ENCODE results near the gene MRM2.

MRM2 gene

GRCh38 chr7:2264158-2264557 lies 22.2 kb upstream of the MRM2 start:
- no peak for DNase-seq

DNA sequence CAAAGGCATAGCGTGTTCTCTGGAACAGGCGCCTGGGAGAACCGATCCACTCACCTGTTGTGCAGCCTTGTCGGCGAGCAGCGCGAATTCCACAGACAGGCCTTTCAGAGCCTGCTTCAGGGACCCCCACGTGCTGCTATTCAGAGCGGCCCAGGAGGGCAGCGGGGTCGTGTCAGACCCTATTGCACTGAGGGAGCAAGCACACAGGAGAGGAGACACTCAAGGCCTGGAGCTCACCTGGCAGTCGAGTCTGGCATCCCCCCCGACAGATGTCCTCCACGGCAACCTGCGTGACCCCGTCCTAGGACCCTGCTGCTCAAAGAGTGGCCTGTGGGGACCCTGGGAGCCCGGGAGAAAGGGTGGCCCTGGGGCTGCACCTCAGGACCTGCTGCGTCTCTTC lies 21.2 kb upstream of the MRM2 start:
- DNase-seq = no peak

GRCh38 chr7:2261611-2262010 lies 19.6 kb upstream of the MRM2 start:
- no peak for DNase-seq

- no peak for DNase-seq
These were observed 18.8 kb upstream of the MRM2 start for GRCh38 chr7:2260820-2261219.

DNA sequence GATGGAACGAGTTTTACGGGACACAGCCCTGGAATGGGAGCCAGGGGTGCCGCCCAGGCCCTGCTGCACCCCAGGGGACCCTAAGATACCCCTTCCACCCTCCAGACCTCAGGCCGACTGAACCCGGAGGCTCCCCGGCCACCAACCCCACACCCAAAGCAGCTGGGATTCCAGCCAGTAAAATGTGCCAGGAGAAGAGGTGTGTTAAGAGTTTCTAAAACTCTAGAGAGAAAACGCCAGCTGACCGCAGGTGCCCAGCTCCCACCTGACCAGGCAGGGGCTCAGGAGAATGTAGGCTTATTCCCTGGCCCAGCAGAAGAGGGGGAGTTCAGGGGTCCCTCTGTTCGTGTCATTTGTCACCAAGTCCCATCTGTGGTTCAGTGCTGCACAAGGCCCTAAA lies 17.5 kb upstream of the MRM2 start:
- no peak for DNase-seq

GRCh38 chr7:2258661-2259365 lies 16.8 kb upstream of the MRM2 start:
- no peak for DNase-seq

- DNase-seq = no peak
These were observed 15.6 kb upstream of the MRM2 start for GRCh38 chr7:2257651-2258050.

- no peak for DNase-seq
These were observed 15.1 kb upstream of the MRM2 start for GRCh38 chr7:2257046-2257551.

DNA sequence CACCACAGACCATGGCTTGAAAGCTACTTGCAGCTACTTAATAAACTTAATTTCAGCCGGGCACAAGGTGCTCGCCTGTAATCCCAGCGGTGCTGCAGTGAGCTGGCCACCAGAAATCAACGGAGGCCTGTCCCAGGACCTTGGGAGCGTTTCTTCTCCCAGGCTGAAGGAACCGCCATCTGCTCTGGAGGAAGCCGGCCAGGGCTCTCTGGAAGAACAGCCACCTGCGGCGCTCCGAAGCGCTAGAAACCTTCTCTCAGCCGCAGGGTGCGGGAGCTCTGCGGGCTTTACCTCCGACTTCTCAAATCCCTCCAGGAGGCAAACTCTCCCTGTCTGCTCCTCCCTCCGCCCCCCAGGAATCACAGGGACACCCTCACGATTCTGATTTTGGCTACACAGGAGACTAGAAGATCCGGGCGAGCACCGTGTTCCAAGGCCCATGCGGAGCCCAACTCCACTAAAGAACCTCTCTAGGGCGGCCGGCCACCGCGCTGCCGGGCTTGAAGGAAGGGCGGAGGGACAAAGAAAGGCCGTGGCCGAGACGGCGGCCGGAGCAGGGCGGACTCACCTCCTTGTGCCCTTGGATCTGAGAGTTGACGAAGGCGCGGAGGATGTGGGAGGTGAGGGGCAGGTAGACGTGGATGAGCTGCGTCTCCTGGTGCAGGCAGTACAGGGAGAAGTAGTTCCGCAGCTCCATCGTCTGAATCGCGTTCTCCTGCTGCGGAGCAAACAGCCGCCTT lies 14.5 kb upstream of the MRM2 start:
- no peak for DNase-seq

- no peak for DNase-seq
These were observed 13.4 kb upstream of the MRM2 start for GRCh38 chr7:2255145-2256139.

- no peak for DNase-seq
These were observed 12.6 kb upstream of the MRM2 start for GRCh38 chr7:2254429-2255144.

DNA sequence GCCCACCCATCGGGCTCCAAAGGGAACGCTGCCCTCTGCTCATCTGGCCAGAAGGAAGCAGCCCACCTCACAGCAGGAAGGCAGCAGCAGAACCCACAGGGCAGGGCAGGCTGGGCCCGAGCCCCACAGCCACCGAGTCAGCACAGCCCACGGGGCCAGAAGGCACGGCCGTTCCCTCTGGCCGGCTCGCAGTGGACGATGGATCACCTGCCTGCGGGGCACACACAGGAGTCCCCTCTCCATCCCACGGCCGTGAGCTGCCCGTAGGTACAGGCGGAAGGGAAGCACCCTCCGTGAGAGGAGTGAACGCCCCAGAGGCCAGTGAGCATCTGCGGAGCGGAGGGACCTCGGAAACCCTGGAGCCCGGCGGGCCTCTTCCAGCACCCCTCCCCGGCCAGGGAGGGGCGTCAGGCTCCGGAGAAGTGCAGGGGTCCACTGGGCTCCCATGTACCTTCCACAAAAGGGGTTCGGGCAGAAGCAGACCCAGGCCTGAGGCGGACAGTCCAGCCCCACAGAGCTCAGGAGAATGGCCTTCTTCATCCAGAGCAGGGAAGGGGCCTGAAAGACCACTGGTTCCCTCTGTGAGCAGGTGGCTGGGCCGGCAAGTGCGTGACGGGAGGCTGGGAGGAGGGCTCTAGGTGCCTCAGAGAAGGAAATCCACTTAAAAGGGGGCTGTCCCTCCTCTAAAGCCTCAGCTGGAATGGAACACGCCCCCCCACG lies 11.7 kb upstream of the MRM2 start:
- no peak for DNase-seq

- DNase-seq = no peak
These were observed 11.0 kb upstream of the MRM2 start for GRCh38 chr7:2253021-2253420.

GRCh38 chr7:2251841-2252771 lies 10.1 kb upstream of the MRM2 start:
- DNase-seq = no peak

DNA sequence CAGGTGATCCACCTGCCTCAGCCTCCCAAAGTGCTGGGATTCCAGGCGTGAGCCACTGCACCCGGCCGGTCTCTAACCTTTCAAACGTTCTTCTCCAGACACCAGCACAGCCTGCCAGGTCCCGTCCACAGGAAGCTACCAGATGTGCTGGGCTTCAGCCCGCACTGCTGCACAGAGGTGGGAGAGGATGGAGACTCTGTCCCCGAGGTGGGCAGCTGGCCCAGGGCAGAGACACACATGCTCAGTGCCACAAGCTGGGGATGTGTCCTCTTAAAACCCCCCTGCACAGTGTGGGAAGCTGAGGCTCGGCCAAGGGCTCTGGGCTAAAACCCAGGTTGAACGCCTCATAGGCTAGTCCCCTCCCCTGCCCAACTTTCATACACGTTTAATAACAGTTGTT lies 9.4 kb upstream of the MRM2 start:
- DNase-seq = no peak

DNA sequence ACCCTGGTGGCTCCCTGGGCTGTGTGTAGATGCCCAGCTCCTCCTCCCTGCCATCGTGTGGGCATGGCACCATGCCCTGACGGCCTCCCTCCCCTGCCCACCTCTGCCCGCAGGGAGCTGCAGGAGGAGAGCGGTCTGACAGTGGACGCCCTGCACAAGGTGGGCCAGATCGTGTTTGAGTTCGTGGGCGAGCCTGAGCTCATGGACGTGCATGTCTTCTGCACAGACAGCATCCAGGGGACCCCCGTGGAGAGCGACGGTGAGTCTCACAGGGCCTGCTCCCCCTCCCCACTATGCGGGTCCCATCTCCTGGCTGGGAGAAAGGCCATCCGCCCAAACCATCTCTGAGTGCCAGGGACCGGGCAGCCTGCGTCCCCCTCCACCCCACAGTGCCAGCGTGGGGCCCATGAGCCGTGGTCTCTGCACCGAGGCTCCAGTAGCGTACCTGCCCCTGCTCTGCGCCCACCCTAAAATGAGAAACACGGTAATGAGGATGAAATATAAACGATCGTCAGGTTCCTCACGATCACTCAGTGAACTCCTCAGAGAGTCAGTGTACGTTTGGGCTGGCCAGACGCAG lies 7.8 kb upstream of the MRM2 start:
- no peak for DNase-seq

DNA sequence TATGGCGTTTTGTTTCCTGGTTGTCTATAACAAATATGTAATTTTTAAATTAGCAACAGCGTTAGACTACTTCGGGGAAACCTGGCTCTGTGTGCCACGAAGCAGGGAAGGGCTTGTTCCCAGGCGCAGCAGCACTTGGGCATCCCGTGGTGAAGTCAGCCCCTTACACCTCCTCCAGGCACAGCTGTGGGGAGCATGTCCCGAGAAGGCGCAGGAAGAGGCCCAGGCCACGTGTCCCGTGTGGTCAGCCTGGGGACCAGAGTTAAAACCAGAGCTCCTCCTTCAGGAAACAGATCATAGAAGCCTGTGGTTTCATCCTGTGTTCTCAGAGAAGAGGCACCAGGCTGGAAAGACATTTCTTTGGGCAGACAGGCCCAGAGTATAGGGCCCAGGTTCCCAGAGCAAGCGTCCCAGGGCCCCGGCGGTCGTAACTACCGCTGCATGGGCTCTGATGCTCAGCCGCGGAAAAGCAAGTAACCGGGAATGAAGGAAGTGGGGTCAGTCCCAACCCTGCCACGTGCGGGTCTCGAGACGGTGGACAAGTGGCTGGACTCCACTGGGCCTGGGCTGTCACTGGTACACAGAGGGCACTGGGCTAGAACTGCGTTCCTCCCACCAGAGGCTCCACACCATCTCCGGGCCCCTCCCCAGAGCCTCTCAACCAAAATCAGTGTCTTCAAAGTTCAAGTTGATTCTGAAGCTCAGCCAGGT lies 7.1 kb upstream of the MRM2 start:
- DNase-seq = peak; percentile 94

DNA sequence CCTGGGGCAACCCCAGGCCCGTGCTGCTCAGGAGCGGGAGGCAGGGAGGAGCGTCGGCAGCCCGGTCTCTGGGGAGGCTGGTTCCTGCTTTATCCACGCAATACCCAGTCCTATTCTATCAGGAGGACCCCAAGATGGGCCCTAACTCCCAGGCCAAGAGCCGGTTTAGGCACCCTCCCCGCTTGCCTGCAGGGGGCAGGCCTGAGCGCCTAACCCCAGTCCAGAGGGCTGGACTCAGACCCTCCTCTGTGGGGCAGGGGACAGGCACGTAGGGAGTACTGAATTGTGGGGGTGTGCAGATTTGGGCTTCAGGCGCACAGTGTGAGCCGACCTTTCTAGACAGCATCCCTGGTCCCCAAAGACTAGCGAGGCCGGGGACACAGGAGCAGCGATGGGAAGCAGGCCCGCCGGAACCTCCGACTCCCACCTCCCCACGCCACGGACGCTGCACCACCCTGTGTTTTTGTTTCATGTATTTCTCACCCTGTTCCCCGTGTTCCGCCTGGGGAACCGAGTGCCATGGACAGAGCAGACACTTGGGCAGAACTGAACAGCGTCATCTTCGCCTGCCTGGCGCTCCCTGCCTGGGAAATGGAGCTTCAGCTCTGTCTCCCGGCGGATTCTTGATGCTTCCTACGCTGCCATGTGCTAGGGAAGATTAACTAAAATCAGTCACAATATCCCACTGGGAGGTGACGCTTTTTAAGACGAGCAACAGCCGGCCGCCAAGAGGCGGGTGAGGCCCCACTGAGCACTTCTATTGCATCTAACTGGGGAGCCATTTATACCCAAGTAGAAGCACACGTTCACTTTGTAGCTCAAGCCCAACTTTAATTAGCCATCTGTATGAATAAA lies 5.4 kb upstream of the MRM2 start:
- no peak for DNase-seq

Data from fibroblast of upper back skin (primary cell).